Measurements from ENCODE around the gene GRK6. TPM values are rescaled to one million over a fixed set of nuclear protein-coding genes. Genes with fewer than 3 reads are reported as not detected.
A peak's percentile ranks its signal among the peaks of the same experiment; 100 is the strongest.

GRK6 gene
- total and polyA plus RNA-seq, 9 of the 15 experiments (the other 6 are each of a cell fraction or from before 2014, with no cell fraction given) = 0.63 to 122 (median 44.5) TPM

GRCh38 chr5:177430972-177431316 lies 4.5 kb downstream of the GRK6 start:
- peaks cover 87% of the 10 kb centered on the region; the same call in 2 of the 3 replicates for H3K36me3 ChIP-seq (ENCODE audit: control insufficient read depth, insufficient read depth, low read length)
- no peak overlapping the region for H3K4me3 ChIP-seq
- ATAC-seq (no peak), FAIRE-seq (no peak), DNase-seq (ENCODE audit: extremely low read depth in 1 of 4, low spot score in 3 of 4) (no peak)
- H3K27me3 ChIP-seq (ENCODE audit: control insufficient read depth in 2 of 2, insufficient read depth in 2 of 2, low read length in 2 of 2) = no peaks in the 10 kb centered on the region
- intact Hi-C loops (cut with micrococcal nuclease) (no loop called here), in situ Hi-C loops (cut with MboI) (no loop called here)
- peaks cover 50% of the 10 kb centered on the region for H3K79me2 ChIP-seq (ENCODE audit: control insufficient read depth, insufficient read depth, low read length)
- no peaks in the 10 kb centered on the region for H3K9me1 ChIP-seq (ENCODE audit: control insufficient read depth, insufficient read depth, low read length)
- peaks cover 22% of the 10 kb centered on the region; the same call in 1 of the 2 replicates for H4K20me1 ChIP-seq (replicated peaks; ENCODE audit: control insufficient read depth, insufficient read depth, low read length)
- POLR2A ChIA-PET = interaction anchor here (10.8 kb wide), 1 partner anchor 14 kb away, joined by 210 read pairs; the partner anchor contains the start of gene PRR7
- BruUV-seq (replicated peaks) = no TSS peak
- CTCF ChIA-PET (ENCODE audit: low intra/inter-chr PET ratio) = no interaction called here
- H3K4me1 ChIP-seq (replicated peaks in 1 of 2; ENCODE audit: control insufficient read depth in 2 of 2, insufficient read depth in 2 of 2, low read length in 2 of 2) = peaks cover 22 to 64% of the 10 kb centered on the region in 2 experiments
- no peak overlapping the region for H3K4me2 ChIP-seq (ENCODE audit: insufficient read depth, low read length)
- H3K27ac ChIP-seq (ENCODE audit: extremely low read depth, low read depth, low read length) = no peak overlapping the region
- TF ChIP-seq TRIM24 (IDR thresholded peaks at IDR 0.05) (no peak), NFATC3 (IDR thresholded peaks at IDR 0.05) (no peak), RB1 (IDR thresholded peaks at IDR 0.05; ENCODE audit: low read depth) (no peak), MYC (IDR thresholded peaks at IDR 0.05; ENCODE audit: low read depth, low read length) (no peak), MYC (CRISPR knock-in tag; IDR thresholded peaks at IDR 0.05; ENCODE audit: borderline replicate concordance, low read depth) (no peak), ZNF699 (CRISPR knock-in tag; IDR thresholded peaks at IDR 0.05; ENCODE audit: insufficient replicate concordance) (no peak), CREB1 (IDR thresholded peaks at IDR 0.05) (no peak), CREB1 (CRISPR knock-in tag; IDR thresholded peaks at IDR 0.05) (no peak)
- H3K9me3 ChIP-seq (replicated peaks; ENCODE audit: control insufficient read depth, insufficient read depth, low read depth, low read length) = no peaks in the 10 kb centered on the region
- H2AFZ ChIP-seq (ENCODE audit: low read depth, low read length) = no peak overlapping the region
- WGBS (ENCODE audit: insufficient coverage, low coverage, missing lambda C conversion rate) = 90% methylated on average over 6 of the region's 7 CpGs
- peak overlapping the region in 1 of 2 experiments; percentile 60; a peak in 2 of 4 replicates for H3K9ac ChIP-seq (ENCODE audit: insufficient read depth in 1 of 2, low read depth in 2 of 2, low read length in 2 of 2)

Data from K562 (cell line).